ENCODE results near the gene BRPF1. TPM values are rescaled to one million over a fixed set of nuclear protein-coding genes. Genes with fewer than 3 reads are reported as not detected.

BRPF1 gene
- polyA plus RNA-seq, 1 donor from 2014 or later = 14.2 TPM

- Mint-ChIP-seq H3K9me3 (no peaks in the 10 kb centered on the region), H3K36me3 (peaks cover 13% of the 10 kb centered on the region), H3K4me3 (peak overlapping the region in 1 of 4 donors; percentile 25), H3K27me3 (peaks cover 2% of the 10 kb centered on the region), H3K27ac (no peak overlapping the region), H3K4me1 (peaks cover 10 to 13% (median 12%) of the 10 kb centered on the region in 3 donors)
These were observed 36.2 kb upstream of the BRPF1 start for GRCh38 chr3:9695345-9695744.

- no peak overlapping the region for H3K27ac Mint-ChIP-seq
- H3K36me3 Mint-ChIP-seq = peaks cover 13% of the 10 kb centered on the region
These were observed 35.8 kb upstream of the BRPF1 start for GRCh38 chr3:9695746-9696145.

GRCh38 chr3:9696480-9697220 lies 34.9 kb upstream of the BRPF1 start:
- H3K27ac Mint-ChIP-seq = no peak overlapping the region
- peaks cover 17% of the 10 kb centered on the region for H3K36me3 Mint-ChIP-seq
- no peak overlapping the region for H3K4me3 Mint-ChIP-seq
- H3K27me3 Mint-ChIP-seq = peaks cover 2% of the 10 kb centered on the region
- H3K4me1 Mint-ChIP-seq = peaks cover 0 to 5% (median 4%) of the 10 kb centered on the region in 3 donors
- H3K9me3 Mint-ChIP-seq = no peaks in the 10 kb centered on the region

More at GRCh38 chr3:9695746-9696145, 35.8 kb upstream of the BRPF1 start:
- Mint-ChIP-seq H3K9me3 (no peaks in the 10 kb centered on the region), H3K4me1 (peaks cover 6 to 10% (median 8%) of the 10 kb centered on the region in 3 donors), H3K27me3 (peaks cover 2% of the 10 kb centered on the region), H3K4me3 (no peak overlapping the region)

DNA sequence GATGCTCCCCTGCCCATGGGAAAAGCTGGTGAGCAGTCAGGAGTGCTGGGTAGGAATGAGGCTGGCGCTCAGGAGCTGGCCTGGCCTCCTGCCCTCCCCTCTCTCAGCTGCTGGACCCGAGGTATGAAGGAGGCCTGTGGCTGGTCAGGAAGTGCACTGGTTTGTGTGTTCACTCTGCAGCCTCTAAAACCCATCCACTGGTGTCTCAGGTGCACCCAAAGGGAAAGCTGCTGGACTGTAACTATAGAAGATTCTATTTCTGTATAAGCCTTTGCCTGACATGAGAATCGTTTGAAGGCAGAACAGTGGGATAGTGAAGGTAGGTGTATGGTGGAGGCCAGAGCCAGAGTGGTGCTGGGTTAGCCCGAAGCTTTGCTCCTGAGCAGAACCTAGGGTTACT lies 33.6 kb upstream of the BRPF1 start:
- H3K9me3 Mint-ChIP-seq = no peaks in the 10 kb centered on the region
- peaks cover 0 to 2% (median 0%) of the 10 kb centered on the region in 3 donors for H3K4me1 Mint-ChIP-seq
- peak overlapping the region in 1 of 3 donors; percentile 57 for H3K27ac Mint-ChIP-seq
- peaks cover 3% of the 10 kb centered on the region for H3K27me3 Mint-ChIP-seq
- H3K4me3 Mint-ChIP-seq = no peak overlapping the region
- peaks cover 15% of the 10 kb centered on the region for H3K36me3 Mint-ChIP-seq

DNA sequence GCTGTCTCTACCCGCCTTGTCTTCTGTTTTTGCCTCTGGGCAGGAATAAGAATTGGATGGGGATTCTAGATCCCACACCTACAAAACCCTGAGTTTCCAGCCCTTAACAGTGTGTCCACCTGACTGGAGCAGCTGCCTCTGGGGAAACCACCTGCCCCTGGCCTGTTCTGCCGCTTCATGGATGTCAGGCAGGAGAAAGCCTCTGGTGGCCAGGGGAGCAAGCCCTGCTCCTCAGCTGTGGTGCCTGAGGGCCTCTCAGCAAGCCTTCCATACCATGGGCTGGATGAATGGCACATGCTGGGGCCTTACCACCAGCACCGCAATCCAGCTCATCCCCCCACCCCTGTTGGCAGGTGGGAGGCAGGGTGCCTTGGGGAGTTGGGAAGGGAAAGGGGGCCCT lies 33.2 kb upstream of the BRPF1 start:
- Mint-ChIP-seq H3K36me3 (peaks cover 15% of the 10 kb centered on the region), H3K27ac (no peak overlapping the region), H3K4me1 (peaks cover 0 to 2% (median 0%) of the 10 kb centered on the region in 3 donors)

GRCh38 chr3:9700536-9700935 lies 31.0 kb upstream of the BRPF1 start:
- no peaks in the 10 kb centered on the region for H3K9me3 Mint-ChIP-seq
- peaks cover 15% of the 10 kb centered on the region for H3K36me3 Mint-ChIP-seq
- H3K4me1 Mint-ChIP-seq = peaks cover 0 to 3% (median 2%) of the 10 kb centered on the region in 3 donors
- no peak overlapping the region for H3K4me3 Mint-ChIP-seq
- H3K27ac Mint-ChIP-seq = no peak overlapping the region
- H3K27me3 Mint-ChIP-seq = peaks cover 19% of the 10 kb centered on the region

More for the DNA sequence above, 33.2 kb upstream of the BRPF1 start:
- Mint-ChIP-seq H3K4me3 (no peak overlapping the region), H3K27me3 (peaks cover 7% of the 10 kb centered on the region), H3K9me3 (no peaks in the 10 kb centered on the region)

- Mint-ChIP-seq H3K4me3 (no peak overlapping the region), H3K9me3 (no peaks in the 10 kb centered on the region), H3K4me1 (peaks cover 0 to 3% (median 2%) of the 10 kb centered on the region in 3 donors), H3K36me3 (peaks cover 15% of the 10 kb centered on the region), H3K27ac (no peak overlapping the region), H3K27me3 (peaks cover 19% of the 10 kb centered on the region)
These were observed 30.5 kb upstream of the BRPF1 start for GRCh38 chr3:9701006-9701405.

DNA sequence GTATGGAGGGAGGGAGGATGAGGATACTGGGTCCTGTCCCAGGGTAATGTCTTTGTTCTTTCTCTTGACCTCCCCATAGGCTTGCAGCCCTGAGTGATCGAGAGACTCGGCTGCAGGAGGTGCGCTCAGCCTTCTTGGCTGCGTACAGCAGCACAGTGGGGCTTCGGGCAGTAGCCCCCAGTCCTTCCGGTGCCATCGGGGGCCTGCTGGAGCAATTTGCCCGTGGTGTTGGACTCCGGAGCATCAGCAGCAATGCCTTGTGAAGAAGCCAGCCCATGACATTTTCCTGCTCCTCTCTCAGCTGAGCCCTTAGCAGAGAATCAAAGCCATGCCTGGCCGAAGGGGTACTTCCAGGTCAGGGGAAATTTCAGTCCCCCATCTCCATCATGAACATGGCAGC lies 29.8 kb upstream of the BRPF1 start:
- Mint-ChIP-seq H3K4me1 (peaks cover 0 to 3% (median 2%) of the 10 kb centered on the region in 3 donors), H3K27ac (no peak overlapping the region), H3K36me3 (peaks cover 15% of the 10 kb centered on the region), H3K9me3 (no peaks in the 10 kb centered on the region), H3K27me3 (peaks cover 19% of the 10 kb centered on the region), H3K4me3 (no peak overlapping the region)

DNA sequence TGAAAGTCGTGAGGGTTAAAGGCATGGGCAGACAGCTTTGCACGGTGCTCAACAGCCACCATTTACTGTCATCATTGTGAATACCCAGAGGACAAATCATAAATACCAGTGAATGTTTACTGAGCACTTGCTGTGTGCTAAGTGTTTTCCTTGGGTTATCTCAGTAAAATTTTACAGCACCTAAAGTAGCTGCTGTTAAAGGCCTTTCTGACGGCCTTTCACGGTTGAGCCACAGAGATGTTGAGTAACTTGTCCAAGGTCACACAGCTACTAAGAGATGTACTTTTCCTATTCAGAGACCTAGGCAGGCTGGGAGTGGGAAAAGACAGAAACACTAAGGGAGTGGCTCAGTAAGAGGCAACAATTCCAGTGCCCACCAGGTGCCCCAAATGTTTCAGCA lies 28.3 kb upstream of the BRPF1 start:
- peak overlapping the region in 2 of 4 donors; percentile 58 to 68 for H3K4me3 Mint-ChIP-seq
- peaks cover 11% of the 10 kb centered on the region for H3K36me3 Mint-ChIP-seq
- H3K4me1 Mint-ChIP-seq = peaks cover 0 to 3% (median 2%) of the 10 kb centered on the region in 3 donors

GRCh38 chr3:9703736-9704346 lies 27.7 kb upstream of the BRPF1 start, which contains the start of gene CPNE9:
CPNE9 (plus strand) TSS chr3:9703833; CDS start chr3:9703997, 164 bp downstream.
- Mint-ChIP-seq H3K9me3 (peaks cover 0 to 2% (median 0%) of the 10 kb centered on the region in 3 donors), H3K27ac (peak within 1 kb of the TSS in 1 of 3 donors; percentile 7), H3K4me3 (peak within 1 kb of the TSS in 3 of 4 donors; percentile 58 to 68 (median 68)), H3K4me1 (peaks cover 0 to 3% (median 2%) of the 10 kb centered on the region in 3 donors), H3K36me3 (peaks cover 11% of the 10 kb centered on the region), H3K27me3 (peaks cover 19% of the 10 kb centered on the region)

More for the DNA sequence above, 28.3 kb upstream of the BRPF1 start:
- H3K9me3 Mint-ChIP-seq = peaks cover 0 to 2% (median 0%) of the 10 kb centered on the region in 3 donors
- H3K27me3 Mint-ChIP-seq = peaks cover 19% of the 10 kb centered on the region
- peak overlapping the region in 1 of 3 donors; percentile 7 for H3K27ac Mint-ChIP-seq

- H3K27me3 Mint-ChIP-seq = peaks cover 19% of the 10 kb centered on the region
- H3K4me1 Mint-ChIP-seq = peaks cover 0 to 3% (median 2%) of the 10 kb centered on the region in 3 donors
- H3K36me3 Mint-ChIP-seq = peaks cover 11% of the 10 kb centered on the region
- no peak overlapping the region for H3K27ac Mint-ChIP-seq
- H3K9me3 Mint-ChIP-seq = peaks cover 0 to 2% (median 0%) of the 10 kb centered on the region in 3 donors
- peak overlapping the region in 2 of 4 donors; percentile 45 to 68 for H3K4me3 Mint-ChIP-seq
These were observed 26.9 kb upstream of the BRPF1 start for GRCh38 chr3:9704347-9705322.

DNA sequence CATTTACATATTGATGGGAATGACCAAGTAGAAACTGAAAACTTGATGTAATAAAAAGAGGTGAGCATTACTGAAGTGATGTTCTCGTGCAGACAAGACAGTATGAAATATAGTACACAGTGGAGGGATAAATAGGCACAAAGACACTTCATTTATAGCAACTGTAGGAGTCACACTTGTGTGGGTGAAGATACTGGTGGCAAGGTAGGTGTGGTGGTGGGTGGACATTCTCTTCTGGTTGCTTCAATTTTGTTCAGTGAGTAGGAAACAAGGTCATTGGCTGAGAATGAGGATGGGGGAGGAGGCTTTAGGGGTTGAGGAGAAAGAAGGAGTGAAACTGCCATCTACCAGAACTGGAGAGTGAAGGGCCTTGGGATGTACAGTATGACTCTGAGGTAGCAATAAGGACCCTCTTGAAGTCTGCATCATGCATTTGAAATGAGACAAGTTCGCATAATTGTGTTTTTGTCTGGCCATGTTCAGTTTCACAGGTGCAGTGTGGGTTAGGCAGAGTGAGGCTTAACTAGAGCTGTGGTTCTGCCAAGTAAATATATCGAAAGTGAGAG lies 21.3 kb upstream of the BRPF1 start:
- Mint-ChIP-seq H3K4me3 (no peak overlapping the region), H3K9me3 (peaks cover 0 to 2% (median 0%) of the 10 kb centered on the region in 3 donors), H3K27ac (no peak overlapping the region), H3K4me1 (peaks cover 0 to 1% (median 0%) of the 10 kb centered on the region in 3 donors), H3K36me3 (no peaks in the 10 kb centered on the region), H3K27me3 (peaks cover 9% of the 10 kb centered on the region)

DNA sequence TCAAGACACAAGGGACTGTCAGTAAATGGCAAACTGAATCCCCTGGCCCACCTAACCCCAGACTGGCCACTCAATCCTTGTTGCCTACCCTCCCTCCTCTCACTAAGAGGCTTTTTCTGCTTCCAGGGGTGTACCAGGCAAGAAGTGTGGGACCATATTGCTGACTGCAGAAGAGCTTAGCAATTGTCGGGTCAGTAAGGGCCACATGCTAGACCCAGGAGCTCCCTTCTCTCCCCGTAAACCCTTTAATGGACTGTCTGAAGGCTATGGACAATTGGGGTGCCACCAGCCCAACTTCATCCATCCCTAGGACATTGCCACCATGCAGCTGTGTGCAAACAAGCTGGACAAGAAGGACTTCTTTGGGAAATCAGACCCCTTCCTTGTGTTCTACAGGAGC lies 19.1 kb upstream of the BRPF1 start:
- Mint-ChIP-seq H3K36me3 (no peaks in the 10 kb centered on the region), H3K9me3 (peaks cover 0 to under 1% (median 0%) of the 10 kb centered on the region in 3 donors), H3K4me3 (no peak overlapping the region), H3K4me1 (peaks cover 0 to 2% (median 0%) of the 10 kb centered on the region in 3 donors), H3K27me3 (peaks cover 11% of the 10 kb centered on the region), H3K27ac (no peak overlapping the region)

DNA sequence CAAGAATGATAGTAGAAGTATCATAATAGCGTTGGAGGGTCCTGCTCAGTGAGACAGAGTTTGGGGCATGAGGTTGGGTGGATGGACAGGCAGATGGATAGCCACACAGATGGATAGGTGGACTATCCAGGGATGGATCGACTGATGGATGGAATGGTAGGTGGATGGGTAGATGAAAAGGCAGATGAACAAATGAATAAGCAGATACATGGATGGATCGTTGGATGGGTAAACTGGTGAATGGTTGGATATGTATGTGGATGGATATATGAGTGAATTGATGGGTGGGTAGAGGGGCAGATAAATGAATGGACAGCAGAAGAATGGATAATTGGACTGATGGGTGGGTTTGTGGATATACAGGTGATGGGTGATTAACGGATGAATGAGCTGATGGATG lies 18.4 kb upstream of the BRPF1 start:
- Mint-ChIP-seq H3K36me3 (no peaks in the 10 kb centered on the region), H3K4me1 (peaks cover 0 to 2% (median 0%) of the 10 kb centered on the region in 3 donors), H3K9me3 (no peaks in the 10 kb centered on the region), H3K4me3 (no peak overlapping the region), H3K27ac (no peak overlapping the region), H3K27me3 (peaks cover 11% of the 10 kb centered on the region)

All from IgD-negative memory B cell (primary cell).